NCI-H82 treated with DMSO at 0.1 percent for 48 hours (cell line): ENCODE results near the gene ALDH2.
"Not testable (repeated sequence)": the region's sequence is repeated elsewhere in the genome, so short reads cannot be mapped to it uniquely, and the experiment has no call there.

Experiments
- DNase-seq: peaks from one replicate; lab custom pipeline; 2025; ENCODE audit not compliant: unreplicated experiment; lab: John Stamatoyannopoulos, UW

The ALDH2 gene

DNA sequence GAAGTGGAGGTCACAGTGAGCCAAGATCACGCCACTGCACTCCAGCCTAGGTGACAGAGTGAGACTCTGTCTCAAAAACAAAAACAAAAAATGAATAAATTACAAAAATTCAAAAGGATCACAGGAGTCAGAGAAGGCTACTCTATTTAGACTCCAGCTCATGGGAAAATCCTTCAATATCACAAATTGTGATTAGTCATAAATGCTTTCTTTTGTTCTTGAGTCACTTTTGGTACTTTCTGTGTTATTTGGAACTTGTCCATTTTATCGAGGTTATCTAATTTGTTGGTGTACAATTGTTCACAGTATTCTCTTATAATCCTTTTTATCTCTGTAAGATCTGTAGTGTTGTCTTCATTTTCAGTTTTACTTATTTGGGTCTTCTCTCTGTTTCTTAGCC is 18.9 kb downstream of the ALDH2 start:
- no peak for DNase-seq

- no peak for DNase-seq
Observed at GRCh38 chr12:111788178-111788654, 21.5 kb downstream of the ALDH2 start.

DNA sequence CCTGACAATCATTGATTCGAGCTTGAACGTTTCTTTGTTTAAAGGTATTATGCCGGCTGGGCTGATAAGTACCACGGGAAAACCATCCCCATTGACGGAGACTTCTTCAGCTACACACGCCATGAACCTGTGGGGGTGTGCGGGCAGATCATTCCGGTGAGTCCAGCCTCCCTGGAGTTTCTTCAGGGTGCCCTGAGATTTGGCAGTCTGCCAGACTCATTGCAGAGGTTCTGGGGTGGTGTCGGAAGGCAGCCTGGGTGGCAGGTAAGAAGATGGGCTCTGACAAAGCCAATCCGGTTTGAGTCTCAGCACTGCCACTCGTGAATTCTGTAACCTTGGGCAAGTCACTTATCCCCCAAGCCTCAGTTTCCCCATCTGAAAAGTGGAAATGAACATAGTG is 23.0 kb downstream of the ALDH2 start:
- no peak for DNase-seq

DNA sequence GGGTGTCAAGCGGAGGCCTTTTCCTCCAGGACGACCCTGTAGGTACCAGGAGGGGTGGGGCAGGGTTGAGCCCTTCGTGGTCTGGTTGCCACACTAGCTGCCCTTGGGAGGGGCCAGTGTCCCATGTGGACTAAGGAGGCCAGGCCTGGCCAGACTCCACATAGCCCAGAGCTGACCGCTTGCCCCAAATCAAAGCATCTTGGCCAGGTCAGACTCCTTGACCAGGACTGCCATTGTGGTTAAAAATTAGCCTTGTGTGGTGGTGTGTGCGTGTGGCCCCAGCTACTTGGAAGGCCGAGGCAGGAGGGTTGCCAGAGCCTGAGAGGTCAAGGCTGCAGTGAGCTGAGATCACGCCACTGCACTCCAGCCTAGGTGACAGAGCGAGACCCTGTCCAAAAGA is 24.8 kb downstream of the ALDH2 start:
- no peak for DNase-seq

DNA sequence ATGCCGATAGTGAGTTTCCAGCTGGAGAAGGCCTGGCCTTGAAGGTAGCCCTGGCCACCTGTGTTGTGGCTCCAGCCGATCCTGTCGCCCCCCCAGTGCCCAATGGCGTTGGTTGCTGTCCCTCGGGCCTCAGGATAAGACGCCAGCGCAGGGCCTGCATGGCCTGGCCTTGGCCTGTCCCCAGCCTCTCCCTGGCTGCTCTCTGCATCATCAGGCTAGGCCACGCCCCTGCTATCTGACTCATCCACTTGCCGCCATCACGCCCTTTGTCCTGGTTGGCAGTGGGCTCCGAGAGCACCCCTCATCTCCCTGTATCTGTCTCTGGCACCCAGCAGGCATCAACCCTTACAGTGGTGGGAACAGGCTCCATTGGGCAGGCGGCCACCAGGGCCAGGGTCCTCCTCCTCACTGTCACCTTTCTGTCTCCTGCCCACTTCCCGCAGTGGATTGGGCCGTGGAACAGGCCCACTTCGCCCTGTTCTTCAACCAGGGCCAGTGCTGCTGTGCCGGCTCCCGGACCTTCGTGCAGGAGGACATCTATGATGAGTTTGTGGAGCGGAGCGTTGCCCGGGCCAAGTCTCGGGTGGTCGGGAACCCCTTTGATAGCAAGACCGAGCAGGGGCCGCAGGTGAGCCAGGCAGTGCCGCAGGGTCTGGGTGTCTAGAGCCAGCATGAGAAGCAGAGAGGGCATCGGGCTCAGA is 25.6 kb downstream of the ALDH2 start:
- DNase-seq = no peak

- DNase-seq = no peak
Observed at GRCh38 chr12:111792856-111793235, 26.1 kb downstream of the ALDH2 start.

GRCh38 chr12:111798182-111798581 is 31.4 kb downstream of the ALDH2 start:
- no peak for DNase-seq

GRCh38 chr12:111799758-111800157 is 33.0 kb downstream of the ALDH2 start:
- no peak for DNase-seq

DNA sequence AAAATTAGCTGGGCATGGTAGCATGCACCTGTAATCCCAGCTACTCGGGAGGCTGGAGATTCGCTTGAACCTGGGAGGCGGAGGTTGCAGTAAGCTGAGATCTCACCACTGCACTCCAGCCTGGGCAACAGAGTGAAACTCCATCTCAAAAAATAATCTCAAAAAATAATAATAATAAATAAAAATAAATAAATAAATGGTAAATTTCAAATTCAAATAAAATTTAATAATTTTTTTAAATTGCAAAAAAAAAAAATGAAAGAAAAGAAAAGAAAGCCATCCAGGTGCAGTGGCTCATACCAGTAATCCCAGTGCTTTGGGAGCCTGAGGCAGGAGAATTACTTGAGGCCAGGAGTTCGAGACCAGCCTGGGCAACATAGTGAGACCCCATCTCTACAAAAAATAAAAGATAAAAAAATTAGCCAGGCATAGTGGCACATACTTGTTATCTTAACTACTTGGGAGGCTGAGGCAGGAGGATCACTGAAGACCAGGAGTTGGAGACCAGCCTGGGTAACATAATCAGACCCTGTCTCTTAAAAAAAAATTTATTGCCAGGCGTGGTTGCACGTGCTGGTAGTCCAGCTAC is 36.4 kb downstream of the ALDH2 start:
- DNase-seq = no peak

GRCh38 chr12:111803851-111804250 is 37.1 kb downstream of the ALDH2 start:
- no peak for DNase-seq

DNA sequence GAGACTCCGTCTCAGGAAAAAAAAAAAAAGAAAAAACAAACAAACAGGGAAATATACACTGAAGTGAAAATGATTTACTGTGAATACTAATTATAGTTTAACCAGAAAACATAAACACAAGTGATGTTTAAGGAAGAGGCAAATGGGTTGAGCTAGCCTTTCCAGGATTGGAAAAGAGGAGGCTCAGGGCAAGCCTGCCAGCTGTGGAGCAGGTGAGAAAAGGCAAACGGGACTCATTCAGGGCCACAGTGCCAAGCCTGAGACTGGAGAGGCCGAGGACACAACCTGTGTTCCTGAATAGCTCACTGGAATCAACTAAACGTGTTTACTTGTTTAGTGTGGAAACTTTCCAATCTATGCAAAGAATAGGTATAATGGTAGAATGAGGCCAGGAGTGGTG is 39.6 kb downstream of the ALDH2 start:
- DNase-seq = no peak

- DNase-seq = no peak
Observed at GRCh38 chr12:111807232-111807631, 40.5 kb downstream of the ALDH2 start.

GRCh38 chr12:111812881-111813741 is 46.4 kb downstream of the ALDH2 start:
- peak; percentile 79 for DNase-seq

- no peak for DNase-seq
Observed at GRCh38 chr12:111816065-111816615, 49.4 kb downstream of the ALDH2 start.

GRCh38 chr12:111816898-111817297 is 50.2 kb downstream of the ALDH2 start:
- DNase-seq = not testable (repeated sequence)

- no peak for DNase-seq
Observed at GRCh38 chr12:111818340-111818739, 51.6 kb downstream of the ALDH2 start.

DNA sequence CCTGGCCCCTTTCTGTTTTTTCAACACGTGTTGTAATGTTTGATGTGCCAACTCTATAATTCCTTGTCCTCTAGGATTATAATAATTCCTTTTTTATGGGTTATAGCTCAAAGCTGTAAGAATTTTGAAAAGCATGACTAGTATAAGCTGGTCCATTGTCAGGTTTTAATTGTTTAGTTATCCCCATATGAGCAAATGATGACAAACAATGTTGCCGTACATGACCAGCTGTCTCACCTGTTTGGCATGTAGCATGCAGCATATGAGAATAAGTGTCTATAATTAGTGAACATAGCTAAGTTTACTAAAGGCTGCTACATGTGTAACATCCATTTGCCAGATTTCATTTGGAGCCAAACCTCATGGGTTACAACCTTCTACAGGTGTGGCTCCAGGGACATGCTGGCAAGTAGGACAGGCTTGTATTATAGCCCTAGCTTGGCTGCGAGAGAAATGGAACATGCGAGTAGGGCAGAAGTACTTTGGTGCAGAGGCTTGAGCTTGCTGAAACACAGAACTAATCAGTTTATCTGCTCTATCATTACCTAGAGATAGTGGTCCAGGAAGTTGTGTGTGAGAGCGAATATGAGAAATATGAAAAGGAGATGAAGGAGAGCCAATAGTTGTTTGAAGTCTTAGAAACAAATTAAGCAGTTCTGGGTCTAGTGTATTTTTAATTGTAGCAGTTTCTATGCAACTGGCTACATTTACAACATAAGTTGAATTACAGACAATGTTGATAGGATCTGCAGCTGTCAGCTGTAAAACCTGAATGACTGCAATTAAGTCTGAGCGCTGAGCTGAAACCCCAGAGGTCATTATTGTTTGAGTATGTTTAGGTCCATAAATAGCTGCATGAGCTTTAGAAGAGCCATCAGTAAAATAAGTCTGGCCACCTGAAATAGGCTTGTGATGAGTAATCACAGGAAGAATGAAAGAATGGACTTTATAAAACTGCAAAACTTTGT is 52.7 kb downstream of the ALDH2 start:
- DNase-seq = no peak

DNA sequence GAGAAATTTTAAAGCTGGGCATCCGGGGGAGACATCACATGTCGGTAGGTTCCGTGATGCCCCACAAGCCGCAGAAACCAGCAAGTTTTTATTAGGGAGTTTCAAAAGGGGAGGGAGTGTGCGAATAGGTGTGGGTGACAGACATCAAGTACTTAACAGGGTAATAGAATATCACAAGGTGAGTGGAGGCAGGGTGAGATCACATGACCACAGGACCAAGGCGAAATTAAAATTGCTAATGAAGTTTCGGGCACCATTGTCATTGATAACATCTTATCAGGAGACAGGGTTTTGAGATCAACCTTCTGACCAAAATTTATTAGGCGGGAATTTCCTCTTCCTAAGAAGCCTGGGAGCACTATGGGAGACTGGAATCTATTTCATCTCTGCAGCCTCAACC is 54.1 kb downstream of the ALDH2 start:
- not testable (repeated sequence) for DNase-seq

DNA sequence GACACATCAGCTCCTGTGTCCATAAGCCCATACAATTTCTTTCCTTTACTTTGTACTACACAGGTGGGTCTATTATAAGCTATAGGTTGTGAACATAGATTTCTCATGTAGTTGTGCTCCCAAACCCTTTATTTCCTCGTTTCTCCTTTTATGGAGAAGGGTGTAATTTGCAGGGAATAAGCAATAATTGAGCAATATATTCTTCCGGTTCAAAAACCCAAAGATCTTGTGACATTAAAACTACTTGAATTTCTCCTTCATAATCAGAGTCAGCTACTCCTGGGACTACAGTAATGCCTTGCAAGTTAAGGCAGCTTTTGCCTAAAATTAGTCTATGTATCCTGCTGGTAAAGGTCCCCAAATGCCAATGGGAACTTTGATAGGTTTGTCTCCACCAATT is 56.2 kb downstream of the ALDH2 start:
- no peak for DNase-seq

DNA sequence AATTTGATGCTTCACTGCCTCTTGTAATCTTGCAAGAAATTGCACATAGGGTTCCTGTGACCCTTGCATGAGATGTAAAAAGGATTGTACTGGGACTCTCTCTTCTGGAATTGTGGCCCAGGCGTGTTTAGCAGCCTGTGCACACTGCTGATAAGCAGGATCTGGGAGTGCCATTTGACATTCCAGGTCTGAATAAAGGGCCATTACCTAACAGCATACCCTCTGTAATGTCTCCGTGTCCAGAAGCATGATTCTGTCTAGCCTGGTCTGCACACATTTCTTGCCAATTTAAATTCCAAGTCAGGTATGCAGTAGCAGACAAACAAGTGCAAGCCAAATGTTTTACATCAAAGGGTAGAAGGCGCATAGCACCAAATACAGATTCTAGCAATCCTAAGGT is 57.2 kb downstream of the ALDH2 start:
- DNase-seq = no peak
